IPS-NIHi7 (cell line): Measurements from ENCODE around the gene ZSWIM7.
"Not testable (repeated sequence)": the region's sequence is repeated elsewhere in the genome, so short reads cannot be mapped to it uniquely, and the experiment has no call there.

Experiments
- DNase-seq: peaks from one replicate; pipeline ENCODE4 v3.0.0; 2012; ENCODE audit warnings: mixed read lengths; ENCODE audit errors: extremely low spot score

Gene ZSWIM7

GRCh38 chr17:15999974-16000827 lies 697 bp upstream of the ZSWIM7 start:
- DNase-seq: peak; percentile 77

- no peak for DNase-seq
Observed at GRCh38 chr17:15998031-15998562, 1.4 kb downstream of the ZSWIM7 start.

- DNase-seq: no peak
Observed at GRCh38 chr17:15996322-15996721, 3.2 kb downstream of the ZSWIM7 start.

- no peak for DNase-seq
Observed at GRCh38 chr17:15981646-15982580, 17.6 kb downstream of the ZSWIM7 start.

GRCh38 chr17:15981208-15981607 lies 18.3 kb downstream of the ZSWIM7 start:
- DNase-seq: no peak

GRCh38 chr17:15979013-15979412 lies 20.5 kb downstream of the ZSWIM7 start:
- DNase-seq: not testable (repeated sequence)

GRCh38 chr17:15978606-15979005 lies 20.9 kb downstream of the ZSWIM7 start:
- DNase-seq: no peak

GRCh38 chr17:15977894-15978293 lies 21.6 kb downstream of the ZSWIM7 start:
- no peak for DNase-seq

GRCh38 chr17:15973834-15974233 lies 25.7 kb downstream of the ZSWIM7 start:
- no peak for DNase-seq

GRCh38 chr17:15973016-15973415 lies 26.5 kb downstream of the ZSWIM7 start:
- DNase-seq: no peak

- DNase-seq: no peak
Observed at GRCh38 chr17:15972497-15972951, 27.0 kb downstream of the ZSWIM7 start.

GRCh38 chr17:15971882-15972281 lies 27.6 kb downstream of the ZSWIM7 start:
- no peak for DNase-seq

- no peak for DNase-seq
Observed at GRCh38 chr17:15971098-15971678, 28.3 kb downstream of the ZSWIM7 start.

- no peak for DNase-seq
Observed at GRCh38 chr17:15970500-15970899, 29.0 kb downstream of the ZSWIM7 start.

GRCh38 chr17:15969463-15969862 lies 30.0 kb downstream of the ZSWIM7 start:
- DNase-seq: no peak

GRCh38 chr17:15967706-15968399 lies 31.7 kb downstream of the ZSWIM7 start:
- no peak for DNase-seq

GRCh38 chr17:15966879-15967248 lies 32.6 kb downstream of the ZSWIM7 start:
- DNase-seq: peak; percentile 56

GRCh38 chr17:15966183-15966878 lies 33.2 kb downstream of the ZSWIM7 start:
- peak; percentile 70 for DNase-seq

- no peak for DNase-seq
Observed at GRCh38 chr17:15965528-15965927, 34.0 kb downstream of the ZSWIM7 start.

GRCh38 chr17:15963670-15964110 lies 35.8 kb downstream of the ZSWIM7 start:
- DNase-seq: no peak

- DNase-seq: no peak
Observed at GRCh38 chr17:15958484-15958854, 41.0 kb downstream of the ZSWIM7 start.
